ENCODE measurements around the gene CDH4. TPM values are rescaled to one million over a fixed set of nuclear protein-coding genes. Genes with fewer than 3 reads are reported as not detected.

The CDH4 gene
- total and polyA plus RNA-seq, 2 of the 13 experiments (the other 11 are each of a cell fraction or from before 2014, with no cell fraction given), result not detected

DNA sequence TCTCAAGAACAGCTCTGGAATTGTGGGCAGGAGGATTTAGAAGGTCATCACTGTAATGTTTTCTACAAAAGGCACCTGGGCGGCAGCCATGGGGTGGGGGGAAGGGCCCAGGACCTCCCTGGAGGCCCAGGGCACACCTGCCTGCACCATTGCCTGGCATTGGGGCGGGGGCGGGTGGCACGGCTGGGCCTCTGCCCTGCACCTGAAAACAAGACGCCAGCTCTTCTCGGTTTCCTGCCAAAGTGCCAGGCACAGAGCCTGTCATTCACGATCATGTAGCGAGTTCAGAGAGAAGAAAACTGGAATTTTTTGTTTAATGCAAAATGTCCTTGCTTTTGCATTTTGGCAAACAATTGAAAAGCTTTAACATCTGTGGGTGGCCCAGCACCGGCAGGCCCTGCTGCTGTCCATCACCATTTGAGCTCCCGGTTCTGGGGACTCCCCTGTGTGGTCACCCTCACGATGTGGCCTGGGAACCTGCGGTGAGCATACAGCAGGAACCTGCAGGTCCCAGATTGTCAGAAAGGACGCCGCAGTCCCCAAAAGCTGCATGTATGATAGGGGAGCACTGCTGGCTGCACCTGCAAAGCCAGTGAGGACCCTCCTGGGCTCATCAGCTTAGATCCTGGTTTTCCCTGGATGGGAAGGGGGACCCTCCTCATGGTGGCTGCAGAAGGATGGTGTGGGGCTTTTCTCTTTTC lies 262.9 kb downstream of the CDH4 start:
- POLR2A ChIA-PET, result no interaction called here
- no peaks in the 10 kb centered on the region for H3K79me2 ChIP-seq (ENCODE audit: insufficient read depth, low read length)
- 9% methylated on average over 11 of the region's 14 CpGs for WGBS (ENCODE audit: low lambda C conversion rate)
- H3K27me3 ChIP-seq (ENCODE audit: control insufficient read depth in 1 of 2, insufficient read depth in 2 of 2, low read length in 2 of 2), result peaks cover 20 to 79% of the 10 kb centered on the region in 2 experiments
- H3K4me2 ChIP-seq (ENCODE audit: low read depth, low read length), result no peak overlapping the region
- no peak overlapping the region for H3K4me3 ChIP-seq (replicated peaks in 1 of 3; ENCODE audit: insufficient read depth in 1 of 3, low read depth in 2 of 3, low read length in 3 of 3)
- H3K27ac ChIP-seq (ENCODE audit: extremely low read length, insufficient read depth, low read length), result no peak overlapping the region
- H4K20me1 ChIP-seq (ENCODE audit: insufficient read depth, low read length), result no peaks in the 10 kb centered on the region
- in situ Hi-C loops (cut with HindIII; ENCODE audit: extremely low pct_ligation_motif_present, low pct_unique_long_range_greater_than_20kb), result no loop called here
- CTCF ChIA-PET (ENCODE audit: low intra/inter-chr PET ratio, low total read pairs), result no interaction called here
- no peak for ATAC-seq
- no peaks in the 10 kb centered on the region for H3K36me3 ChIP-seq (replicated peaks in 1 of 2; ENCODE audit: control insufficient read depth in 1 of 2, insufficient read depth in 2 of 2, low read length in 2 of 2)
- no peak for DNase-seq (ENCODE audit: low spot score)
- FAIRE-seq, result no peak
- H2AFZ ChIP-seq (ENCODE audit: low read length), result no peak overlapping the region
- intact Hi-C loops (cut with micrococcal nuclease; ENCODE audit: unreplicated experiment), result no loop called here
- H3K4me1 ChIP-seq (ENCODE audit: insufficient read depth, low read length), result no peaks in the 10 kb centered on the region
- no peak overlapping the region for H3K9ac ChIP-seq (ENCODE audit: insufficient read depth, low read depth, low read length)
- no TSS peak for BruUV-seq (replicated peaks)
- H3K9me3 ChIP-seq (ENCODE audit: low read length), result no peaks in the 10 kb centered on the region
- no peak for TF ChIP-seq ZNF350 (CRISPR knock-in tag; IDR thresholded peaks at IDR 0.05; ENCODE audit: borderline replicate concordance, low read depth)

DNA sequence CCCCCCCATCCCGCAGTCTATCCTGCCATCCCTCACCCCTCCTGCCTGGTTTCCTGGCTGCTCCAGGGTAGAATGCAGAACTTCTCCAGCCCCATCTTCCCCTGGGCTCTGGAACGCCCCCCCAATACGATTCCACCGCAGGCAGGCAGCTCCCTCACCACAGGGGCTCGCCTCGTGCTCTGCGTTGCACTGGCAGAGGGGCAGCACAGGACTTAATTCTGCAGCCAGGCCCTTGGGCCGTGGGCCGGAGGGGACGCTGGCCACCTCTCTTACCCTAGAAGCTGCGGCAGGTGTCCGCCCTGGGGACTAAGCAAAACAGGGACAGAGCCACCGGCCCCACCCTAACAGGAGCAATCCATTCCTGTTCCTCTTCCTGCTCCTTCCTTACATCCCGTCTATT lies 263.9 kb downstream of the CDH4 start:
- Histone ChIP-seq H3K4me3 (replicated peaks in 1 of 3; ENCODE audit: insufficient read depth in 1 of 3, low read depth in 2 of 3, low read length in 3 of 3) (no peak overlapping the region), H3K9me3 (ENCODE audit: low read length) (no peaks in the 10 kb centered on the region), H3K4me2 (ENCODE audit: low read depth, low read length) (no peak overlapping the region), H3K79me2 (ENCODE audit: insufficient read depth, low read length) (no peaks in the 10 kb centered on the region), H3K36me3 (replicated peaks in 1 of 2; ENCODE audit: control insufficient read depth in 1 of 2, insufficient read depth in 2 of 2, low read length in 2 of 2) (no peaks in the 10 kb centered on the region), H2AFZ (ENCODE audit: low read length) (no peak overlapping the region), H3K4me1 (ENCODE audit: insufficient read depth, low read length) (no peaks in the 10 kb centered on the region), H3K27ac (ENCODE audit: extremely low read length, insufficient read depth, low read length) (no peak overlapping the region), H3K9ac (ENCODE audit: insufficient read depth, low read depth, low read length) (no peak overlapping the region), H4K20me1 (ENCODE audit: insufficient read depth, low read length) (no peaks in the 10 kb centered on the region), H3K27me3 (ENCODE audit: control insufficient read depth in 1 of 2, insufficient read depth in 2 of 2, low read length in 2 of 2) (peaks cover 19 to 79% of the 10 kb centered on the region in 2 experiments)
- no peak for FAIRE-seq
- in situ Hi-C loops (cut with HindIII; ENCODE audit: extremely low pct_ligation_motif_present, low pct_unique_long_range_greater_than_20kb), result no loop called here
- DNase-seq (ENCODE audit: low spot score), result no peak
- no TSS peak for BruUV-seq (replicated peaks)
- intact Hi-C loops (cut with micrococcal nuclease; ENCODE audit: unreplicated experiment), result no loop called here
- CTCF ChIA-PET (ENCODE audit: low intra/inter-chr PET ratio, low total read pairs), result no interaction called here
- no peak for ATAC-seq
- WGBS (ENCODE audit: low lambda C conversion rate), result 12% methylated on average over 14 of the region's 14 CpGs
- POLR2A ChIA-PET, result no interaction called here
- TF ChIP-seq ARID4A (CRISPR knock-in tag; IDR thresholded peaks at IDR 0.05; ENCODE audit: borderline replicate concordance) (no peak), ZBTB26 (CRISPR knock-in tag; IDR thresholded peaks at IDR 0.05; ENCODE audit: borderline replicate concordance) (no peak), SIN3B (IDR thresholded peaks at IDR 0.05; ENCODE audit: low read length) (no peak), ZNF546 (CRISPR knock-in tag; conservative IDR thresholded peaks at IDR 0.05) (no peak), AHR (CRISPR knock-in tag; IDR thresholded peaks at IDR 0.05) (no peak), ZNF614 (CRISPR knock-in tag; IDR thresholded peaks at IDR 0.05; ENCODE audit: borderline replicate concordance) (no peak), MAZ (IDR thresholded peaks at IDR 0.05; ENCODE audit: borderline replicate concordance, low read depth, low read length) (no peak), MAZ (CRISPR knock-in tag; IDR thresholded peaks at IDR 0.05; ENCODE audit: low read depth) (no peak)
- TF ChIP-seq, protein P1, sequence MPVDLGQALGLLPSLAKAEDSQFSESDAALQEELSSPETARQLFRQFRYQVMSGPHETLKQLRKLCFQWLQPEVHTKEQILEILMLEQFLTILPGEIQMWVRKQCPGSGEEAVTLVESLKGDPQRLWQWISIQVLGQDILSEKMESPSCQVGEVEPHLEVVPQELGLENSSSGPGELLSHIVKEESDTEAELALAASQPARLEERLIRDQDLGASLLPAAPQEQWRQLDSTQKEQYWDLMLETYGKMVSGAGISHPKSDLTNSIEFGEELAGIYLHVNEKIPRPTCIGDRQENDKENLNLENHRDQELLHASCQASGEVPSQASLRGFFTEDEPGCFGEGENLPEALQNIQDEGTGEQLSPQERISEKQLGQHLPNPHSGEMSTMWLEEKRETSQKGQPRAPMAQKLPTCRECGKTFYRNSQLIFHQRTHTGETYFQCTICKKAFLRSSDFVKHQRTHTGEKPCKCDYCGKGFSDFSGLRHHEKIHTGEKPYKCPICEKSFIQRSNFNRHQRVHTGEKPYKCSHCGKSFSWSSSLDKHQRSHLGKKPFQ (CRISPR knock-in tag; IDR thresholded peaks at IDR 0.05; ENCODE audit: insufficient replicate concordance), result no peak

Data from HepG2 (cell line).